Daoy (cell line): ENCODE results near the gene CELSR1. TPM values are rescaled to one million over a fixed set of nuclear protein-coding genes. Genes with fewer than 3 reads are reported as not detected.

Source experiments
- DNase-seq: peaks from one replicate; pipeline ENCODE4 v3.0.0-alpha.2; 2015; ENCODE audit warnings: low read depth
- total RNA-seq: library from RNA; depleted of rRNA; stranded (reverse); fragments of >200 nt; shearing (Covaris generic); gene quantifications from 2 replicates; pipeline ENCODE4 v1.2.3, GENCODE V29; 2014

CELSR1 gene
- total RNA-seq, 1 experiment from 2014 or later = 2.9 TPM

- DNase-seq = no peak
Observed at GRCh38 chr22:46463435-46464227, 73.8 kb downstream of the CELSR1 start.

GRCh38 chr22:46462726-46463371 lies 74.6 kb downstream of the CELSR1 start:
- DNase-seq = peak; percentile 80

GRCh38 chr22:46461566-46462180 lies 75.7 kb downstream of the CELSR1 start:
- no peak for DNase-seq

GRCh38 chr22:46460857-46461256 lies 76.6 kb downstream of the CELSR1 start:
- no peak for DNase-seq

- DNase-seq = no peak
Observed at GRCh38 chr22:46459347-46460065, 77.9 kb downstream of the CELSR1 start.

GRCh38 chr22:46458525-46458924 lies 78.9 kb downstream of the CELSR1 start:
- no peak for DNase-seq

GRCh38 chr22:46457502-46458488 lies 79.6 kb downstream of the CELSR1 start:
- peak; percentile 73 for DNase-seq

- DNase-seq = no peak
Observed at GRCh38 chr22:46456818-46457163, 80.6 kb downstream of the CELSR1 start.

GRCh38 chr22:46455446-46455845 lies 82.0 kb downstream of the CELSR1 start:
- no peak for DNase-seq

- peak; percentile 73 for DNase-seq
Observed at GRCh38 chr22:46454504-46455269, 82.7 kb downstream of the CELSR1 start.

- no peak for DNase-seq
Observed at GRCh38 chr22:46453829-46454503, 83.5 kb downstream of the CELSR1 start.

- DNase-seq = no peak
Observed at GRCh38 chr22:46453006-46453828, 84.2 kb downstream of the CELSR1 start.

GRCh38 chr22:46452195-46453005 lies 85.0 kb downstream of the CELSR1 start:
- DNase-seq = no peak

GRCh38 chr22:46451741-46452140 lies 85.7 kb downstream of the CELSR1 start:
- DNase-seq = no peak

- no peak for DNase-seq
Observed at GRCh38 chr22:46450931-46451561, 86.4 kb downstream of the CELSR1 start.

GRCh38 chr22:46449974-46450745 lies 87.3 kb downstream of the CELSR1 start:
- no peak for DNase-seq
